Measurements from ENCODE around the gene SLC13A5.
"Not testable (repeated sequence)": the region's sequence is repeated elsewhere in the genome, so short reads cannot be mapped to it uniquely, and the experiment has no call there.

Gene SLC13A5

DNA sequence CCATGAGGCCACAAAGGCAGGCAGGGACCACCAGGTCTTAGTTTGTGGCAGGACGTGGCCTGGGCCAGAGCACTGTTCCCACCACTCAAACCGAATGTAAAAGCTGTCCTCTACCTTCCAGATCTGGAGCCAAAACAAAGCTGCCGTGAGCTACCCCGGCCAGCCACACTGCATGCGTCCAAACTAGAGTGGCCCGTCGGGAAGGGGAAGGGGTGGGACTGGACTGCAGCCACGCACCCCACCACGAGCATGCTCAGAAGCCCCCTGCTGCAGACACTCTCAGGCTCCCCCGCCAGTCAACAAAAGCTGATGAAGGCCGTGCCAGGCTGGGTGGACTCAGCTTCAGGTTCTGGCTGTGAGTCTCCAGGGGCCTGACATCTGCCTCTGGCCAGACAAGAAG lies 15.2 kb downstream of the SLC13A5 start:
- no peak overlapping the region for H3K4me3 ChIP-seq (ENCODE audit: low read depth, low read length)
- no peak for DNase-seq (ENCODE audit: low read depth)
- TF ChIP-seq, protein P1, sequence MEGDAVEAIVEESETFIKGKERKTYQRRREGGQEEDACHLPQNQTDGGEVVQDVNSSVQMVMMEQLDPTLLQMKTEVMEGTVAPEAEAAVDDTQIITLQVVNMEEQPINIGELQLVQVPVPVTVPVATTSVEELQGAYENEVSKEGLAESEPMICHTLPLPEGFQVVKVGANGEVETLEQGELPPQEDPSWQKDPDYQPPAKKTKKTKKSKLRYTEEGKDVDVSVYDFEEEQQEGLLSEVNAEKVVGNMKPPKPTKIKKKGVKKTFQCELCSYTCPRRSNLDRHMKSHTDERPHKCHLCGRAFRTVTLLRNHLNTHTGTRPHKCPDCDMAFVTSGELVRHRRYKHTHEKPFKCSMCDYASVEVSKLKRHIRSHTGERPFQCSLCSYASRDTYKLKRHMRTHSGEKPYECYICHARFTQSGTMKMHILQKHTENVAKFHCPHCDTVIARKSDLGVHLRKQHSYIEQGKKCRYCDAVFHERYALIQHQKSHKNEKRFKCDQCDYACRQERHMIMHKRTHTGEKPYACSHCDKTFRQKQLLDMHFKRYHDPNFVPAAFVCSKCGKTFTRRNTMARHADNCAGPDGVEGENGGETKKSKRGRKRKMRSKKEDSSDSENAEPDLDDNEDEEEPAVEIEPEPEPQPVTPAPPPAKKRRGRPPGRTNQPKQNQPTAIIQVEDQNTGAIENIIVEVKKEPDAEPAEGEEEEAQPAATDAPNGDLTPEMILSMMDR (IDR thresholded peaks at IDR 0.05; ENCODE audit: control insufficient read depth, extremely low read depth, insufficient read depth), result no peak

DNA sequence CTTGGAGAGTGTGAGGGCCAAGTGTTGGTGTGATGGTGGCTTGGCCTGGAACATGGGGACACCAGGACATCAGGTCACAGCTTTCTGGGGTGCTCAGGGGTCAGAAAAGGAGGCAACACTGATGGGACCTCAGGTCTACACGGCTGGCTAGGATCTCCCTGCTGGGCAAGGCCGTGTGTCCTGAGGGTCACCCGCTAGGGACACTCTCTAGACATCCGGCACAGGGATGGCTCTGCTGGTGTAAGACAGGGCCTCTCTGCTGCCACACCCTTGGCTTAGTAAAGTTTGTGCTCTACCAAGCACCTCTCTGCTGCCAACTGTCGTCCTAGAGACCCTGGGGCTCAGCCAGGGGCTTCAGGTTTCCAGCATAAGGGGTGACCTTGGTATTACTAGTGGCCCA lies 16.3 kb downstream of the SLC13A5 start:
- no peak overlapping the region for H3K4me3 ChIP-seq (ENCODE audit: low read depth, low read length)
- no peak for DNase-seq (ENCODE audit: low read depth)
- TF ChIP-seq, protein P1 (IDR thresholded peaks at IDR 0.05; ENCODE audit: control insufficient read depth, extremely low read depth, insufficient read depth), result no peak

DNA sequence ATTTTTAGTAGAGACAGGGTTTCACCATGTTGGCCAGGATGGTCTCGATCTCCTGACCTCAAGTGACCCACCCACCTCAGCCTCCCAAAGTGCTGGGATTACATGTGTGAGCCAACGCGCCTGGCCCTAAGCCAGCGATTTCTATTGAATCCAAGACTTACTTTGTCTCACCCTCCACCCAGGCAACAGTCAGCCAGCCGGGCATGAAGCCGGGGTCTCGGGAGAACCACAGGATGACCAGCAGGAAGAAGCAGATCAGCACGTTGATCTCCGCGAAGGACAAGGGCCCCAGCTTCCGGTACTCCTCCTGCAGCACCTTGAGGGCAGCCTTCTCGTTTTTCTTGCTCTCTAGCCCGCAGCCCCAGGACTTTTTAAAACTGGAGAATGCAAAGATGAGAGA lies 17.6 kb downstream of the SLC13A5 start:
- TF ChIP-seq, protein P1 (IDR thresholded peaks at IDR 0.05; ENCODE audit: control insufficient read depth, extremely low read depth, insufficient read depth), result no peak
- no peak for DNase-seq (ENCODE audit: low read depth)
- no peak overlapping the region for H3K4me3 ChIP-seq (ENCODE audit: low read depth, low read length)

DNA sequence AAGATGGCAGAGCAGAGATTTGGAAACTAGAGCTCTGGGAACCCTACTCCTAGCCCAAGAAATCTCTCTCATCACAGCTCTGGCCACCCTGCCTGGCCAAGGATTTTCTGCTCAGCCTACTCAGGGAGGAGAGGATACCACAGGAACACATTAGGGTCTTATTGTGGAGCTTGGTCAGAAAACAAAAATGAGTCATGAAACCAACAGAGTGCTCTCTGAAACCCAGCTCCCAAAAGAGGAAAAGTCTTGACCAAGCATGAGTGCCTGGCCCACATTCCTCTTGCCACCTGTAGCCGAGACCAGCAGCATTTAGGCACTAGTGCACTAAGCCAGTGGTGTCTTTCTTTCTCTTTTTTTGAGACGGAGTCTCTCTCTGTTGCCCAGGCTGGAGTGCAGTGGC lies 18.1 kb downstream of the SLC13A5 start:
- TF ChIP-seq, protein P1 (IDR thresholded peaks at IDR 0.05; ENCODE audit: control insufficient read depth, extremely low read depth, insufficient read depth), result no peak
- no peak for DNase-seq (ENCODE audit: low read depth)
- no peak overlapping the region for H3K4me3 ChIP-seq (ENCODE audit: low read depth, low read length)

DNA sequence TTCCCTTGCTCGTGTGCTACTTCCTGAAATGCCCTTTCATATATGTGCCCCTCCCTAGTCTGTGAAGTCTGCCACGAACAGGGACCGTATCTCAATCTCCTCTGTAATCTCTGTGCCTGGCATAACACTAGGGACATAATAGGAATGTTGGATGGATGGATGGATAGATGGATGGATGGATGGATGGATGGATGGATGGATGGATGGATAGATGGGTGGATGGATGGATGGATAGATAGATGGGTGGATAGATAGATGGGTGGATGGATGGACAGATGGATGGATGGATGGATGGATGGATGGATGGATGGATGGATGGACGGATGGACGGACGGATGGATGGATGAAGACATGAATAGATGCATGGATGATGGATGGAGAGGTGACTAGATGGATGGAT lies 21.2 kb downstream of the SLC13A5 start:
- not testable (repeated sequence) for DNase-seq (ENCODE audit: low read depth); H3K4me3 ChIP-seq (ENCODE audit: low read depth, low read length)

DNA sequence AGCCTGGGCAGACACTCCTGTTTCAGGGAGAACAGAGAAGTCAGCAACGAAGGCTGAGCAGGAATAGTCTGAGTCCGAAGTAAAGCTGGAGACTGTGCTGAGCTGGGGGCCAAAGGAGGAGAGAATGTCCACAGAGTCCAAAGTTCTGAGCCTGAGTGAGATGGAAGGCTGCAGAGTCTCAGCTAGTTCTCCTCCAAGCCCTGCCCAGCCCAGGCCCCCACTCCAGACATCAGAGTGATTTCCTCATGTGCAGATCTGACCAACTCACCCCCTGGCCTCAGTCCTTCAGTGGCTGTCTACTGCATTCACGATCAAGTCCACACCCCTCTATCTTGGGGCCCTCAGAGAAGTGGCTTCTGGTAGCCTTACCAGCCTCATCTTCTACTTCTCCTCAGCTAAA lies 21.6 kb downstream of the SLC13A5 start:
- TF ChIP-seq, protein P1 (IDR thresholded peaks at IDR 0.05; ENCODE audit: control insufficient read depth, extremely low read depth, insufficient read depth), result no peak
- no peak for DNase-seq (ENCODE audit: low read depth)
- no peak overlapping the region for H3K4me3 ChIP-seq (ENCODE audit: low read depth, low read length)

DNA sequence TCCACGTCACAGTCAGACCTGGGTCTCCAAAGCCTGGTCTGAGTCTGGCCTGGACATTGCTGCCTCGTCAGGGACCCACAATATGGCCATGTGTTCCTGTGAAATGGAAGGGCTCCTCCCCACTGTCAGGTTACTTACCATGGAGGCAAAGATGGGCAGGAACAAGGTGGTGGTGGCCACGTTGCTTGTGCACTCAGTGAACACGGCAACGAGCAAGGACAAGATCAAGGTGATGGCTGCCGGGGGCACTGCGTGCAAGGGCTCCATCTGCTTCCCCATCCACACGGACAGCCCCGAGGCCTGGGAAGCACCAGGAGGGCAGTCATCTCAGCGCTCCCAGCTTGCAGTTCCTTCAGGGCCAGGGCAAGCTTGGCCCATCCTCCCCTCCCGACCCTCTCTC lies 22.5 kb downstream of the SLC13A5 start:
- DNase-seq (ENCODE audit: low read depth), result no peak
- TF ChIP-seq, protein P1 (IDR thresholded peaks at IDR 0.05; ENCODE audit: control insufficient read depth, extremely low read depth, insufficient read depth), result no peak
- no peak overlapping the region for H3K4me3 ChIP-seq (ENCODE audit: low read depth, low read length)

DNA sequence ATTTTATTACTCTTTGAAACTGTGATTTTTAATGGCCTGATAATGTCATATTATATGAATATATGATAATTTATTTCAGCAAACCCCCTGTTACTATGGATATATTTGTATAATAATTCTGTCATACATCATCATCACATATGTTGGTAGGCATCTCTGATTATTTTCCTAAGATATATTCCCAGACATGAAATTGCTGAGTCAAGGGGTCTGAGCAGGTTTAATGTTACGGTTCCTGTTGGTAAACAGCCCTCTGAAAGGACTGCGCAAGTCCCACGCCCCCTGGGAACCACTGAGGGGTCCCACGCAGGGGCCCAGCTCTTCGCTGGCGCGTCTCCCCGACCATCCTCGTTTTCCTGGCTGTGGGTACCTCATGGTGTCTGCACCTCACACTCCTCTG lies 24.2 kb downstream of the SLC13A5 start:
- TF ChIP-seq, protein P1 (IDR thresholded peaks at IDR 0.05; ENCODE audit: control insufficient read depth, extremely low read depth, insufficient read depth), result no peak
- no peak for DNase-seq (ENCODE audit: low read depth)
- no peak overlapping the region for H3K4me3 ChIP-seq (ENCODE audit: low read depth, low read length)

Data from LNCaP clone FGC (cell line).